ENCODE measurements around the gene OBSCN.
"Not testable (repeated sequence)": the region's sequence is repeated elsewhere in the genome, so short reads cannot be mapped to it uniquely, and the experiment has no call there.

Gene OBSCN

GRCh38 chr1:228213917-228214808, 6.3 kb downstream of the OBSCN start:
- DNase-seq = no peak

- DNase-seq = no peak
Observed at GRCh38 chr1:228214921-228215662, 7.2 kb downstream of the OBSCN start.

- no peak for DNase-seq
Observed at GRCh38 chr1:228215663-228216116, 7.8 kb downstream of the OBSCN start.

- DNase-seq = no peak
Observed at GRCh38 chr1:228216371-228217320, 8.8 kb downstream of the OBSCN start.

- no peak for DNase-seq
Observed at GRCh38 chr1:228217551-228218344, 9.9 kb downstream of the OBSCN start.

GRCh38 chr1:228218513-228219244, 10.8 kb downstream of the OBSCN start:
- DNase-seq = no peak

- DNase-seq = no peak
Observed at GRCh38 chr1:228219245-228219961, 11.6 kb downstream of the OBSCN start.

GRCh38 chr1:228219962-228220780, 12.3 kb downstream of the OBSCN start:
- no peak for DNase-seq

- not testable (repeated sequence) for DNase-seq
Observed at GRCh38 chr1:228221097-228221496, 13.3 kb downstream of the OBSCN start.

GRCh38 chr1:228222548-228222947, 14.7 kb downstream of the OBSCN start:
- no peak for DNase-seq

- no peak for DNase-seq
Observed at GRCh38 chr1:228224198-228225164, 16.6 kb downstream of the OBSCN start.

- DNase-seq = no peak
Observed at GRCh38 chr1:228225165-228225710, 17.4 kb downstream of the OBSCN start.

- DNase-seq = no peak
Observed at GRCh38 chr1:228225740-228226139, 17.9 kb downstream of the OBSCN start.

GRCh38 chr1:228226141-228226874, 18.5 kb downstream of the OBSCN start:
- no peak for DNase-seq

- DNase-seq = no peak
Observed at GRCh38 chr1:228226956-228227791, 19.3 kb downstream of the OBSCN start.

- DNase-seq = not testable (repeated sequence)
Observed at GRCh38 chr1:228228147-228228546, 20.3 kb downstream of the OBSCN start.
